ENCODE measurements around the gene SCAMP5.

GRCh38 chr15:75058127-75058905 is 63.0 kb downstream of the SCAMP5 start:
- TF ChIP-seq USF2 (IDR thresholded peaks at IDR 0.05; ENCODE audit: low read depth, low read length), result no peak
- no peak for TF ChIP-seq MXI1 (IDR thresholded peaks at IDR 0.05; ENCODE audit: borderline replicate concordance, low read depth, low read length)
- TF ChIP-seq CTCF (conservative IDR thresholded peaks at IDR 0.05; ENCODE audit: low read depth, low read length), result no peak
- TF ChIP-seq POLR2A (IDR thresholded peaks at IDR 0.05; ENCODE audit: low read depth, low read length), result no peak
- TF ChIP-seq BHLHE40 (IDR thresholded peaks at IDR 0.05; ENCODE audit: low read depth, low read length), result no peak
- TF ChIP-seq CEBPB (IDR thresholded peaks at IDR 0.05; ENCODE audit: low read depth, low read length), result no peak
- TF ChIP-seq RAD21 (IDR thresholded peaks at IDR 0.05; ENCODE audit: low read length), result no peak
- TF ChIP-seq RFX5 (IDR thresholded peaks at IDR 0.05; ENCODE audit: low read depth, low read length), result no peak
- TF ChIP-seq MAZ (IDR thresholded peaks at IDR 0.05; ENCODE audit: borderline replicate concordance, low read depth, low read length), result no peak
- no peak for TF ChIP-seq RCOR1 (IDR thresholded peaks at IDR 0.05; ENCODE audit: insufficient replicate concordance, low read length)
